Kidney epithelial cell (primary cell): ENCODE measurements around the gene GP2. TPM values are rescaled to one million over a fixed set of nuclear protein-coding genes. Genes with fewer than 3 reads are reported as not detected.

Source experiments
- DNase-seq: peaks from one replicate; pipeline ENCODE4 v3.0.0-alpha.2; 2010; ENCODE audit warnings: low read depth
- H3K27me3 ChIP-seq: 2 replicates; pipeline ENCODE4 v1.6.0; 2011; ENCODE audit warnings: low read length; ENCODE audit not compliant: control insufficient read depth, insufficient read depth
- H3K36me3 ChIP-seq: 2 replicates; pipeline ENCODE4 v1.5.1; 2011; ENCODE audit warnings: low read length; ENCODE audit not compliant: control insufficient read depth, insufficient read depth
- H3K4me3 ChIP-seq: 2 replicates; pipeline ENCODE4 v1.5.1; 2011; ENCODE audit warnings: low read depth, mild to moderate bottlenecking, control low read depth, low read length
- CTCF ChIP-seq: IDR thresholded peaks from 2 replicates; pipeline ENCODE4 v1.5.1; 2011; ENCODE audit warnings: mild to moderate bottlenecking, moderate library complexity, low read length, control low read depth, inconsistent platforms; ENCODE audit not compliant: insufficient read depth, poor library complexity, severe bottlenecking
- total RNA-seq: library from RNA; depleted of rRNA; stranded (reverse); fragments of >200 nt; gene quantifications from 2 replicates; pipeline ENCODE4 v1.2.3, GENCODE V29; 2015

Gene GP2
- total RNA-seq, 1 donor from 2014 or later: not detected

GRCh38 chr16:20263138-20263855 lies 64.0 kb downstream of the GP2 start:
- H3K27me3 ChIP-seq: no peaks in the 10 kb centered on the region
- DNase-seq: no peak
- no peak for TF ChIP-seq CTCF

GRCh38 chr16:20262248-20262647 lies 65.1 kb downstream of the GP2 start:
- no peak for TF ChIP-seq CTCF
- no peak for DNase-seq
- H3K4me3 ChIP-seq: no peak overlapping the region
- no peaks in the 10 kb centered on the region for H3K27me3 ChIP-seq
- H3K36me3 ChIP-seq: no peaks in the 10 kb centered on the region

More at GRCh38 chr16:20263138-20263855, 64.0 kb downstream of the GP2 start:
- no peak overlapping the region for H3K4me3 ChIP-seq
- no peaks in the 10 kb centered on the region for H3K36me3 ChIP-seq

GRCh38 chr16:20260215-20261009 lies 66.9 kb downstream of the GP2 start:
- no peaks in the 10 kb centered on the region for H3K27me3 ChIP-seq
- H3K36me3 ChIP-seq: no peaks in the 10 kb centered on the region
- no peak for TF ChIP-seq CTCF
- DNase-seq: no peak
- H3K4me3 ChIP-seq: no peak overlapping the region

Other genes starting within 250 kb of the GP2 start
- 0.07 TPM in 1 of 2 replicates, not detected in the other for gene UMOD, start 25.2 kb upstream of the GP2 start, total RNA-seq
- gene PDILT, start 77.2 kb upstream of the GP2 start, total RNA-seq: not detected in 2 replicates
- not detected in 2 replicates for gene ACSM5, start 82.0 kb upstream of the GP2 start, total RNA-seq
- gene ACSM2A, start 124.0 kb upstream of the GP2 start, total RNA-seq: not detected in 2 replicates
- gene ACSM2B, start 248.9 kb upstream of the GP2 start, total RNA-seq: not detected in 2 replicates